Heart right ventricle (tissue), 16 donors: ENCODE measurements around the gene POU3F1. TPM values are rescaled to one million over a fixed set of nuclear protein-coding genes. Genes with fewer than 3 reads are reported as not detected.
A peak's percentile ranks its signal among the peaks of the same experiment; 100 is the strongest.

ENCODE experiments used
- ATAC-seq, 8 donors: fragments of 200-7000 bp; cut with Tn5 transposase; one replicate each; pipeline ENCODE4 v1.9.1; 2020; ENCODE audit warnings: mild to moderate bottlenecking in 8 of 8, moderate library complexity in 8 of 8, moderate number of reproducible peaks in 1 of 8
- DNase-seq, 2 donors: peaks; one replicate each; pipeline ENCODE4 v3.0.0-alpha.2; 2020
- H3K27ac ChIP-seq, 10 donors: fragments of 200-600 bp; sonication (generic) in 2 of 10; one replicate each; pipeline versions ENCODE4 v1.5.0 to v1.8.0; 2020 to 2022; ENCODE audit warnings: mild to moderate bottlenecking in 3 of 10
- H3K27me3 ChIP-seq, 7 donors: fragments of 200-600 bp; one replicate each; pipeline ENCODE4 v1.8.0; 2021 to 2022; ENCODE audit warnings: mild to moderate bottlenecking in 2 of 7
- H3K36me3 ChIP-seq, 9 donors: fragments of 200-600 bp; sonication (generic) in 1 of 9; one replicate each; pipeline versions ENCODE4 v1.5.0 to v1.8.0; 2020 to 2022; ENCODE audit warnings: mild to moderate bottlenecking in 2 of 9
- H3K4me1 ChIP-seq, 9 donors: fragments of 200-600 bp; sonication (generic) in 1 of 9; one replicate each; pipeline versions ENCODE4 v1.5.0 to v1.8.0; 2020 to 2022; ENCODE audit warnings: mild to moderate bottlenecking in 4 of 9
- H3K4me3 ChIP-seq, 10 donors: fragments of 200-600 bp; sonication (generic) in 2 of 10; one replicate each; pipeline versions ENCODE4 v1.5.0 to v1.8.0; 2020 to 2022; ENCODE audit warnings: mild to moderate bottlenecking in 7 of 10, moderate library complexity in 2 of 10
- H3K9me3 ChIP-seq, 11 donors: fragments of 200-600 bp in 10 of 11; sonication (generic) in 2 of 11; one replicate each; pipeline versions ENCODE4 v1.5.0 to v1.8.0; 2013 to 2022; ENCODE audit warnings: mild to moderate bottlenecking in 2 of 11, control low read depth in 1 of 11, moderate library complexity in 1 of 11
- WGBS, 2 donors: extraction: QIAGEN DNeasy Blood & Tissue Kit; methylation state at CpG; one replicate each; pipeline ENCODE4 v1.1.7; 2013; ENCODE audit warnings: inconsistent platforms in 1 of 2; 5-methylcytosine and 5-hydroxymethylcytosine counted together
- intact Hi-C, 10 donors: fragments of 100-400 bp; cut with DNase I; formaldehyde crosslinking; loops; one replicate each; pipeline versions ENCODE4 v1.11.1 to v1.14.2; 2022
- polyA plus RNA-seq, 2 donors: library from polyadenylated mRNA; stranded (reverse); fragments of 200-250 nt; gene quantifications; one replicate each; pipeline ENCODE4 v1.2.3, GENCODE V29; 2013
- total RNA-seq, 10 donors: library from RNA; stranded (reverse); fragmentation: NEBNext Ultra II Directional in 3 of 10; extraction: Animal tissue kit (Norgen Biotek cat#: 25700) in 3 of 10; gene quantifications; one replicate each; pipeline versions ENCODE4 v1.2.1 to v1.2.4, GENCODE V29; 2021 to 2023
- TF ChIP-seq, protein P1 (sequence below), 9 donors: fragments of 200-600 bp; sonication (generic) in 2 of 9; IDR thresholded peaks; one replicate each; pipeline versions ENCODE4 v1.5.0 to v1.8.0; 2021 to 2022; ENCODE audit warnings: antibody characterized with exemption in 9 of 9, mild to moderate bottlenecking in 5 of 9, moderate library complexity in 1 of 9
- donor health status: Arrhythmogenic right ventricular cardiomyopathy.
- donor health status: ischemic (EF 13 %, LVEDD 7.1; RV severe dilation, severe dysfunction).
- donor health status: healthy with polysubstance abuse.
- donor health status: DM: no; HTN: yes; CAD: no.
- donor health status: DM: no; HTN: no; CAD: no.
- donor health status: ischemic (EF 25% LVEDD 6.9; RV normal size, moderate dysfunction).
- donor health status: ischemic (EF 25% LVEDD 5.7; RV mildly dilated, moderate dysfunction).
- donor health status: healthy.
- donor health status: DM: yes; HTN: yes; CAD: no.
- donor health status: Ischemic cardiomyopathy.
- donor health status: ischemic (EF 35%, LVEDD 5.7; RV mildly dilated, moderate dysfunction).
- donor health status: nonischemic (EF 11% LVEDD 7.7; RV severe dilation, severe dysfunction).
- donor health status: DM: yes; HTN: yes; CAD: no.
- donor health status: PGD.
- donor health status: ischemic (EF 29% LVEDD 5.4; RV normal size, mild dysfunction).
- donor health status: nonischemic (EF 23%, LVEDD 6.1; RV moderate dilation, normal function).

The POU3F1 gene
- total and polyA plus RNA-seq, 12 donors = 0.03 to 0.22 (median 0.13) TPM; not detected in 9

GRCh38 chr1:38026592-38027200 lies 19.9 kb downstream of the POU3F1 start:
- TF ChIP-seq, protein P1, sequence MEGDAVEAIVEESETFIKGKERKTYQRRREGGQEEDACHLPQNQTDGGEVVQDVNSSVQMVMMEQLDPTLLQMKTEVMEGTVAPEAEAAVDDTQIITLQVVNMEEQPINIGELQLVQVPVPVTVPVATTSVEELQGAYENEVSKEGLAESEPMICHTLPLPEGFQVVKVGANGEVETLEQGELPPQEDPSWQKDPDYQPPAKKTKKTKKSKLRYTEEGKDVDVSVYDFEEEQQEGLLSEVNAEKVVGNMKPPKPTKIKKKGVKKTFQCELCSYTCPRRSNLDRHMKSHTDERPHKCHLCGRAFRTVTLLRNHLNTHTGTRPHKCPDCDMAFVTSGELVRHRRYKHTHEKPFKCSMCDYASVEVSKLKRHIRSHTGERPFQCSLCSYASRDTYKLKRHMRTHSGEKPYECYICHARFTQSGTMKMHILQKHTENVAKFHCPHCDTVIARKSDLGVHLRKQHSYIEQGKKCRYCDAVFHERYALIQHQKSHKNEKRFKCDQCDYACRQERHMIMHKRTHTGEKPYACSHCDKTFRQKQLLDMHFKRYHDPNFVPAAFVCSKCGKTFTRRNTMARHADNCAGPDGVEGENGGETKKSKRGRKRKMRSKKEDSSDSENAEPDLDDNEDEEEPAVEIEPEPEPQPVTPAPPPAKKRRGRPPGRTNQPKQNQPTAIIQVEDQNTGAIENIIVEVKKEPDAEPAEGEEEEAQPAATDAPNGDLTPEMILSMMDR (IDR thresholded peaks at IDR 0.05) = peak; percentile 18 to 66 (median 55)
- intact Hi-C loops = loop anchor here in 7 of 10 donors (5.0 to 10.0 kb wide), 2 partner anchors 808 to 811 kb away; no protein-coding TSS in a partner anchor
- H3K36me3 ChIP-seq = peaks cover 0 to 53% (median 39%) of the 10 kb centered on the region in 9 donors
- DNase-seq (peak in 1 of 2 donors; percentile 35), ATAC-seq (peak in 1 of 8 donors; percentile 17)
- 77 to 81% methylated on average over 8 of the region's 8 CpGs for WGBS, 2 donors
- no peaks in the 10 kb centered on the region for H3K27me3 ChIP-seq
- H3K27ac ChIP-seq = no peak overlapping the region
- peaks cover 11 to 42% (median 26%) of the 10 kb centered on the region in 9 donors for H3K4me1 ChIP-seq
- H3K9me3 ChIP-seq = no peaks in the 10 kb centered on the region
- H3K4me3 ChIP-seq = no peak overlapping the region

DNA sequence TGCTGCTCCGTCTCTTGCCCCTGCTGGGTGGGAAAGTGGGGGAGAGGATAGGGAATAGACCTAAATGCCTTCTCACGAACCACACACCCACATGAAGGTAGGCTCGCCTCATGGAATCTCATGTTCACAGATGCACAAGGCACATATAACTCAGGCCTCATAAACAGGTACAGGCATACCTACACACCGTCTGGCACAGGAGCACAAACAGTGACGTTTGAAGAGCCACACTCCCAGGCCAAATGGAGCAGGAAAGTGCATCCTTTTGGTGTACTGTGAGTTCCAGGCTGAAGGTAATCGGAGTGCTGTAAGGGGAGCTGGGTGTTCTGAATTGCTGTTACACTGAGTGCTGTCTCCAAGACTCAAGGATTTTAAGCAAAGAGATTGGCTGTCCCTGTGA lies 20.9 kb downstream of the POU3F1 start:
- Histone ChIP-seq H3K9me3 (no peaks in the 10 kb centered on the region), H3K36me3 (peaks cover 0 to 64% (median 49%) of the 10 kb centered on the region in 9 donors)
- TF ChIP-seq, protein P1 (IDR thresholded peaks at IDR 0.05) = no peak

DNA sequence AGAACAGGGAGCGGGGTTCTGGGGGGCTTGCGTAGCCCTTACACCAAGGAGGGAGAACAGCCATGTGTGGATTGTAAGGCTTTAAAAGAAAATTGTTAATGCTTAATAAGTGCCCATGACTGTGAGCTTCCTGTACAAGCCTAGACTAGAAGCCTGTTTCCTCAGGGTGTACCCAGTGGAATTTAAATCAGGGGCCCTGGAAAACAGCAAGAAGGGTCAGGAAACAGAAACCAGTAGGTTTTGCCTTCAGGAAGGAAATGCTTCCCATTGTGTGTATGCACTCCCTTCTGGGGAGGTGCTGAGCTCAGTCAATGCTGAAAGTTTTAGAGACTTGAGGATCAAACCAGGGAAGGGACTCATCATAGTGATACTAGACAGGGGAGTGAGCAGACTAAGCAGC lies 21.4 kb downstream of the POU3F1 start:
- peaks cover 0 to 68% (median 53%) of the 10 kb centered on the region in 9 donors for H3K36me3 ChIP-seq
- H3K27me3 ChIP-seq = no peaks in the 10 kb centered on the region
- H3K27ac ChIP-seq = no peak overlapping the region
- ATAC-seq = no peak
- H3K4me3 ChIP-seq = no peak overlapping the region
- H3K9me3 ChIP-seq = no peaks in the 10 kb centered on the region
- TF ChIP-seq, protein P1 (IDR thresholded peaks at IDR 0.05) = no peak
- intact Hi-C loops = loop anchor here in 7 of 10 donors (5.0 to 10.0 kb wide), 2 partner anchors 810 to 812 kb away; no protein-coding TSS in a partner anchor
- WGBS, 2 donors = 98% methylated on average over 2 of the region's 2 CpGs
- no peak for DNase-seq
- H3K4me1 ChIP-seq = peaks cover 9 to 30% (median 16%) of the 10 kb centered on the region in 9 donors

More for the DNA sequence above, 20.9 kb downstream of the POU3F1 start:
- WGBS, 2 donors = 90 to 91% methylated on average over 6 of the region's 6 CpGs
- Histone ChIP-seq H3K4me3 (no peak overlapping the region), H3K27me3 (no peaks in the 10 kb centered on the region), H3K4me1 (peaks cover 11 to 34% (median 20%) of the 10 kb centered on the region in 9 donors), H3K27ac (no peak overlapping the region)
- no peak for ATAC-seq
- intact Hi-C loops = loop anchor here in 7 of 10 donors (5.0 to 10.0 kb wide), 2 partner anchors 809 to 812 kb away; no protein-coding TSS in a partner anchor
- no peak for DNase-seq

- Histone ChIP-seq H3K27ac (no peak overlapping the region), H3K4me1 (peaks cover 0 to 11% (median under 1%) of the 10 kb centered on the region in 9 donors), H3K27me3 (no peaks in the 10 kb centered on the region), H3K4me3 (no peak overlapping the region), H3K36me3 (peaks cover 4 to 92% (median 69%) of the 10 kb centered on the region in 9 donors), H3K9me3 (no peaks in the 10 kb centered on the region)
- 72 to 80% methylated on average over 3 of the region's 3 CpGs for WGBS, 2 donors
- TF ChIP-seq, protein P1 (IDR thresholded peaks at IDR 0.05) = no peak
- peak in 2 of 8 donors; percentile 20 to 54 for ATAC-seq
- intact Hi-C loops = loop anchor here in 5 of 10 donors (10.0 kb wide), 1 partner anchor 812 kb away; no protein-coding TSS in a partner anchor
- no peak for DNase-seq
Measured at GRCh38 chr1:38022810-38023209, 23.8 kb downstream of the POU3F1 start.
